Effector memory CD8-positive, alpha-beta T cell (primary cell): ENCODE measurements around the gene SKAP1.
A peak's percentile ranks its signal among the peaks of the same experiment; 100 is the strongest.

Source experiments
- ATAC-seq: fragments of 150-1000 bp; cut with Tn5 transposase; replicated peaks from 2 replicates; pipeline ENCODE4 v1.10.0; 2021; ENCODE audit warnings: mild to moderate bottlenecking, moderate library complexity
- DNase-seq, 3 experiments: peaks; one replicate each; pipeline ENCODE4 v3.0.0; 2021
- H3K27ac Mint-ChIP-seq, 2 donors: one replicate each; pipeline ENCODE4 v1.8.0; 2022; ENCODE audit warnings: mild to moderate bottlenecking in 2 of 2, mixed read lengths in 2 of 2, moderate library complexity in 2 of 2
- H3K27me3 Mint-ChIP-seq, 2 donors: one replicate each; pipeline ENCODE4 v1.8.0; 2022; ENCODE audit warnings: mixed read lengths in 2 of 2
- H3K36me3 Mint-ChIP-seq: one replicate; pipeline ENCODE4 v1.8.0; 2022; ENCODE audit warnings: mild to moderate bottlenecking, moderate library complexity, mixed read lengths; ENCODE audit not compliant: insufficient read depth
- H3K4me1 Mint-ChIP-seq, 2 donors: one replicate each; pipeline ENCODE4 v1.8.0; 2022; ENCODE audit warnings: low read depth in 2 of 2, mixed read lengths in 2 of 2
- H3K4me3 Mint-ChIP-seq, 2 donors: one replicate each; pipeline ENCODE4 v1.8.0; 2022; ENCODE audit warnings: mild to moderate bottlenecking in 2 of 2, mixed read lengths in 2 of 2, moderate library complexity in 2 of 2
- H3K9me3 Mint-ChIP-seq, 2 donors: one replicate each; pipeline ENCODE4 v1.8.0; 2022; ENCODE audit warnings: mixed read lengths in 2 of 2

The SKAP1 gene

GRCh38 chr17:48285614-48286013 is 144.4 kb downstream of the SKAP1 start:
- no peak for ATAC-seq
- Mint-ChIP-seq H3K27ac (no peak overlapping the region), H3K9me3 (no peaks in the 10 kb centered on the region), H3K27me3 (no peaks in the 10 kb centered on the region), H3K4me3 (no peak overlapping the region), H3K4me1 (peaks cover 8 to 33% of the 10 kb centered on the region in 2 donors), H3K36me3 (no peaks in the 10 kb centered on the region)
- no peak for DNase-seq

- Mint-ChIP-seq H3K4me3 (no peak overlapping the region), H3K27ac (peak overlapping the region; percentile 24 to 44), H3K27me3 (no peaks in the 10 kb centered on the region), H3K4me1 (peaks cover 8 to 30% of the 10 kb centered on the region in 2 donors), H3K36me3 (no peaks in the 10 kb centered on the region), H3K9me3 (no peaks in the 10 kb centered on the region)
- no peak for ATAC-seq
- DNase-seq = no peak
Observed at GRCh38 chr17:48283907-48284306, 146.1 kb downstream of the SKAP1 start.

- Mint-ChIP-seq H3K4me1 (peaks cover 10 to 35% of the 10 kb centered on the region in 2 donors), H3K36me3 (no peaks in the 10 kb centered on the region), H3K27ac (peak overlapping the region; percentile 24 to 44), H3K27me3 (no peaks in the 10 kb centered on the region), H3K4me3 (no peak overlapping the region), H3K9me3 (no peaks in the 10 kb centered on the region)
- no peak for DNase-seq
- ATAC-seq = no peak
Observed at GRCh38 chr17:48283411-48283810, 146.6 kb downstream of the SKAP1 start.

- no peaks in the 10 kb centered on the region for H3K36me3 Mint-ChIP-seq
- H3K27ac Mint-ChIP-seq = peak overlapping the region in 1 of 2 donors; percentile 59
- no peaks in the 10 kb centered on the region for H3K9me3 Mint-ChIP-seq
- H3K27me3 Mint-ChIP-seq = no peaks in the 10 kb centered on the region
- DNase-seq = no peak
- H3K4me3 Mint-ChIP-seq = no peak overlapping the region
- no peak for ATAC-seq
- peaks cover 11 to 36% of the 10 kb centered on the region in 2 donors for H3K4me1 Mint-ChIP-seq
Observed at GRCh38 chr17:48282303-48282702, 147.7 kb downstream of the SKAP1 start.

- Mint-ChIP-seq H3K27ac (peak overlapping the region in 1 of 2 donors; percentile 42), H3K4me1 (peaks cover 14 to 34% of the 10 kb centered on the region in 2 donors)
- ATAC-seq = no peak
Observed at GRCh38 chr17:48278760-48279491, 151.1 kb downstream of the SKAP1 start.

GRCh38 chr17:48276776-48277175 is 153.2 kb downstream of the SKAP1 start:
- Mint-ChIP-seq H3K27ac (no peak overlapping the region), H3K4me1 (peaks cover 7 to 18% of the 10 kb centered on the region in 2 donors), H3K27me3 (no peaks in the 10 kb centered on the region), H3K4me3 (no peak overlapping the region), H3K36me3 (no peaks in the 10 kb centered on the region), H3K9me3 (no peaks in the 10 kb centered on the region)
- ATAC-seq (no peak), DNase-seq (no peak)

More at GRCh38 chr17:48278760-48279491, 151.1 kb downstream of the SKAP1 start:
- H3K9me3 Mint-ChIP-seq = no peaks in the 10 kb centered on the region
- no peaks in the 10 kb centered on the region for H3K27me3 Mint-ChIP-seq
- no peak for DNase-seq
- H3K4me3 Mint-ChIP-seq = no peak overlapping the region
- H3K36me3 Mint-ChIP-seq = no peaks in the 10 kb centered on the region

GRCh38 chr17:48270899-48271298 is 159.1 kb downstream of the SKAP1 start:
- peaks cover 8% of the 10 kb centered on the region for H3K36me3 Mint-ChIP-seq
- H3K27ac Mint-ChIP-seq = no peak overlapping the region
- H3K4me1 Mint-ChIP-seq = peaks cover 6 to 17% of the 10 kb centered on the region in 2 donors
- H3K27me3 Mint-ChIP-seq = no peaks in the 10 kb centered on the region
- H3K4me3 Mint-ChIP-seq = no peak overlapping the region
- no peak for ATAC-seq
- H3K9me3 Mint-ChIP-seq = no peaks in the 10 kb centered on the region
- no peak for DNase-seq

- no peak overlapping the region for H3K27ac Mint-ChIP-seq
- no peaks in the 10 kb centered on the region for H3K9me3 Mint-ChIP-seq
- peaks cover 11 to 34% of the 10 kb centered on the region in 2 donors for H3K4me1 Mint-ChIP-seq
- no peaks in the 10 kb centered on the region for H3K27me3 Mint-ChIP-seq
- ATAC-seq = no peak
- peaks cover 8% of the 10 kb centered on the region for H3K36me3 Mint-ChIP-seq
- DNase-seq = no peak
- no peak overlapping the region for H3K4me3 Mint-ChIP-seq
Observed at GRCh38 chr17:48269209-48269608, 160.8 kb downstream of the SKAP1 start.

GRCh38 chr17:48263731-48264035 is 166.3 kb downstream of the SKAP1 start:
- Mint-ChIP-seq H3K4me1 (peaks cover 17 to 40% of the 10 kb centered on the region in 2 donors), H3K4me3 (no peak overlapping the region), H3K36me3 (peaks cover 7% of the 10 kb centered on the region), H3K27me3 (no peaks in the 10 kb centered on the region), H3K9me3 (no peaks in the 10 kb centered on the region), H3K27ac (no peak overlapping the region)
- DNase-seq (no peak), ATAC-seq (no peak)

- DNase-seq (no peak), ATAC-seq (no peak)
- Mint-ChIP-seq H3K27ac (no peak overlapping the region), H3K27me3 (no peaks in the 10 kb centered on the region), H3K4me1 (peaks cover 17 to 37% of the 10 kb centered on the region in 2 donors), H3K4me3 (no peak overlapping the region), H3K9me3 (no peaks in the 10 kb centered on the region), H3K36me3 (peaks cover 4% of the 10 kb centered on the region)
Observed at GRCh38 chr17:48262982-48263730, 166.9 kb downstream of the SKAP1 start.

GRCh38 chr17:48261297-48261880 is 168.6 kb downstream of the SKAP1 start:
- H3K27ac Mint-ChIP-seq = peak overlapping the region in 1 of 2 donors; percentile 39
- peaks cover 17 to 26% of the 10 kb centered on the region in 2 donors for H3K4me1 Mint-ChIP-seq
- DNase-seq (no peak), ATAC-seq (no peak)
- no peaks in the 10 kb centered on the region for H3K27me3 Mint-ChIP-seq
- no peaks in the 10 kb centered on the region for H3K9me3 Mint-ChIP-seq
- peaks cover 6% of the 10 kb centered on the region for H3K36me3 Mint-ChIP-seq
- no peak overlapping the region for H3K4me3 Mint-ChIP-seq

GRCh38 chr17:48259694-48260291 is 170.2 kb downstream of the SKAP1 start:
- Mint-ChIP-seq H3K4me3 (no peak overlapping the region), H3K36me3 (peaks cover 6% of the 10 kb centered on the region), H3K27ac (peak overlapping the region in 1 of 2 donors; percentile 54), H3K27me3 (no peaks in the 10 kb centered on the region), H3K9me3 (no peaks in the 10 kb centered on the region), H3K4me1 (peaks cover 10 to 12% of the 10 kb centered on the region in 2 donors)
- ATAC-seq (no peak), DNase-seq (no peak)

- Mint-ChIP-seq H3K27me3 (no peaks in the 10 kb centered on the region), H3K36me3 (peaks cover 14% of the 10 kb centered on the region), H3K27ac (no peak overlapping the region), H3K4me1 (peaks cover under 1 to 5% of the 10 kb centered on the region in 2 donors), H3K4me3 (no peak overlapping the region), H3K9me3 (no peaks in the 10 kb centered on the region)
- ATAC-seq = no peak
- DNase-seq = no peak
Observed at GRCh38 chr17:48258331-48258730, 171.7 kb downstream of the SKAP1 start.
